NB4 (cell line): ENCODE data around the gene RADIL.
"Not testable (repeated sequence)": the region's sequence is repeated elsewhere in the genome, so short reads cannot be mapped to it uniquely, and the experiment has no call there.

Experiments
- DNase-seq: peaks from one replicate; pipeline ENCODE4 v3.0.0; 2010; ENCODE audit warnings: low read depth
- H3K4me3 ChIP-seq: one replicate; pipeline ENCODE4 v1.5.1; 2011; ENCODE audit warnings: mild to moderate bottlenecking, low read depth, low read length, moderate library complexity
- CTCF ChIP-seq: IDR thresholded peaks from one replicate; pipeline ENCODE4 v1.5.1; 2012; ENCODE audit warnings: low read depth, low read length
- MAX ChIP-seq: IDR thresholded peaks from 2 replicates; pipeline ENCODE4 v1.6.1; 2011; ENCODE audit warnings: low read depth, low read length
- MYC ChIP-seq: IDR thresholded peaks from 2 replicates; pipeline ENCODE4 v1.6.1; 2011; ENCODE audit warnings: low read depth, low read length
- POLR2A ChIP-seq: IDR thresholded peaks from 2 replicates; pipeline ENCODE4 v1.6.1; 2011; ENCODE audit warnings: mild to moderate bottlenecking; ENCODE audit not compliant: insufficient read length; ENCODE audit errors: extremely low read depth

The RADIL gene

GRCh38 chr7:4796453-4796852 is 87.1 kb downstream of the RADIL start:
- H3K4me3 ChIP-seq: no peak overlapping the region
- DNase-seq: no peak
- TF ChIP-seq MYC: no peak
- TF ChIP-seq MAX: no peak

DNA sequence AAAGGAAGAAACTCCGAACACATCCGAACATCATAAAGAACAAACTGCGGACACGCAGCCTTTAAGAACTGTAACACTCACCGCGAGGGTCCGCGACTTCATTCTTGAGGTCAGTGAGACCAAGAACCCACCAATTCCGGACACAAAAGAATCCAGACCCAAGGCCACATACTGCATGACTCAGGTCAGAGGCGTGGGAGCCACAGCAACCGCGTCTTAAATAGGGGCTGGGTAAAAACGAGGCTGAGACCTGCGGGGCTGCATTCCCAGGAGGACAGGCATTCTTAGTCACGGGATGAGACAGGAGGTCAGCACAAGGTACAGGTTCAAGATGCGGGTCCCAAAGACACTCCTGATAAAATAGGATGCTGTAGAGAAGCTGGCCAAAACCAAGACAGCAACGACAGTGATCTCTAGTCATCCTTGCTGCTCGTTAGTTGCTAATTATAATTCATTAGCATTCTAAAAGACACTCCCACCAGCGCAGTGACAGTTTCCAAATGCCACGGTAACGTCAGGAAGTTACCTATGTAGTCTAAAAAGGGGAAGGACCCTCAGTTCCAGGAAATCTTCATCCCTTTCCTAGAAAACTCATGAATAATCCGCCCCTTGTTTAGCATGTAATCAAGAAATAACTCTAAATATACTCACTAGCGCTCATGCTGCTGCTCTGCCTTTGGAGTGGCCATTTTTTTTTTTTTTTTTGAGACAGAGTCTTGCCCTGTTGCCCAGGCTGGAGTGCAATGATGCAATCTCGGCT is 88.7 kb downstream of the RADIL start:
- TF ChIP-seq POLR2A: no peak
- TF ChIP-seq MYC: no peak
- TF ChIP-seq CTCF: no peak
- H3K4me3 ChIP-seq: no peak overlapping the region
- peak; percentile 54 for DNase-seq

GRCh38 chr7:4794171-4794570 is 89.3 kb downstream of the RADIL start:
- H3K4me3 ChIP-seq, DNase-seq: not testable (repeated sequence)

- not testable (repeated sequence) for H3K4me3 ChIP-seq, DNase-seq
Measured at GRCh38 chr7:4793385-4793993, 90.0 kb downstream of the RADIL start.

DNA sequence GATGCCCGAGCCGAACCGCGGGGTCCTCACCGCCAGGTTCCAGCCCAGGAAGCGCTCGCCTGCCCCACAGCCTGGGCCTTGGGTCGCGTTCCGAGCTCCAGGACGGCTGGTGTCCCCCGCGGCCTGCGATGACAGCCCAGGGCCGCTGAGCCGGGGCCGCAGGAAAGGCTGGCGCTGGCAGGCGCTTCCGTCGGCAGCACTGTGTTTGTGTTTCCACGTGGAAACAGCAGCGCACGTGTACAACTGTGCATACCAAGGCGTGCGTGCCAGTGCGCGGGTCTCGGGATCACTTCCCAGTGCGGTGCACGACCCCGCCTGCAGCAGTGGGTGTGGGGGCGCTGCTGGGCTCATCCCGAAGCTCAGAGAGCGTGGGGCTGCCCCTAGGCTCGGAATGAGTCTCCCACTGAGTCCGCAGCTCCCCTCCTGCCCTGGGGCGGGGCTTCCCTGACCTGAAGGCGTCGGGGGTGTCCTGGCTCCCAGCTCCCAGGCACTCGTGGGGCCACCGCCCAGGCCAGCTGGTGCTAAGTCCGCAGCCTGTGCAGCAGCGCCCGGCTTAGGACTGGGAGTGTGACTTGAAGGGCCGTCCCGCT is 90.9 kb downstream of the RADIL start:
- H3K4me3 ChIP-seq: no peak overlapping the region
- no peak for DNase-seq
- TF ChIP-seq MYC (no peak), CTCF (no peak), MAX (no peak), POLR2A (no peak)

- TF ChIP-seq MYC (no peak), CTCF (peak; percentile 27), MAX (no peak), POLR2A (no peak)
- H3K4me3 ChIP-seq: no peak overlapping the region
- peak; percentile 50 for DNase-seq
Measured at GRCh38 chr7:4791738-4792536, 91.6 kb downstream of the RADIL start.

DNA sequence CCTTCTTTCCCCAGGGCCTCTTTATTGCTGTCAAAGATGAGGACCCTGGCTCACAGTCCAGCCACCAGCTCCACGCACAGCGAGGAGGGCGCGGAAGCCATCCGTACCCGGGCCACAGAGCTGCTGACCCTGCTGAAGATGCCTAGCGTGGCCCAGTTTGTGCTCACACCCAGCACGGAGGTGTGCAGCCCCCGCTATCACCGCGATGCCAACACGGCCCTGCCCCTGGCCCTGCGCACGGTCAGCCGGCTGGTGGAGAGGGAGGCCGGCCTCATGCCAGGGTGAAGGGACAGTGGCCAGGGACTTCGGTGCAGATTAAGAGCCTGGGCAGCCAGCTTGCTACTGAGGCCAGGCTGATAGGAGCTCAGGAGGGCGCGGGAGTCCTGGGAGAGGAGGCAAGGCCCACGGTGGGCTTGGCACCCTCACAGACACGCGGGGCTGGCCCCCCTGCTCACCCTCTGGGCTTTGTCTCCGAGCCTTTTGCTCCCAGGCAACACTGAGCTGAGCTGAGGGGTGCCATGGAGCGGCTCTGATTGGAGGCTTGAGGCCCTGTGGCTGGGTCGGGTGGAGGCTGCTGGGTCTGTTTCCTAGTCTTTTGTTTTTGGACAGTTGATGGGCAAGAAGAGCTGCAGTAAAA is 92.3 kb downstream of the RADIL start:
- TF ChIP-seq CTCF (no peak), POLR2A (no peak), MYC (no peak), MAX (no peak)
- no peak overlapping the region for H3K4me3 ChIP-seq
- DNase-seq: no peak
